ENCODE results near the gene P2RX2. TPM values are rescaled to one million over a fixed set of nuclear protein-coding genes. Genes with fewer than 3 reads are reported as not detected.

Gene P2RX2
- total RNA-seq, 1 experiment from 2014 or later, result not detected

DNA sequence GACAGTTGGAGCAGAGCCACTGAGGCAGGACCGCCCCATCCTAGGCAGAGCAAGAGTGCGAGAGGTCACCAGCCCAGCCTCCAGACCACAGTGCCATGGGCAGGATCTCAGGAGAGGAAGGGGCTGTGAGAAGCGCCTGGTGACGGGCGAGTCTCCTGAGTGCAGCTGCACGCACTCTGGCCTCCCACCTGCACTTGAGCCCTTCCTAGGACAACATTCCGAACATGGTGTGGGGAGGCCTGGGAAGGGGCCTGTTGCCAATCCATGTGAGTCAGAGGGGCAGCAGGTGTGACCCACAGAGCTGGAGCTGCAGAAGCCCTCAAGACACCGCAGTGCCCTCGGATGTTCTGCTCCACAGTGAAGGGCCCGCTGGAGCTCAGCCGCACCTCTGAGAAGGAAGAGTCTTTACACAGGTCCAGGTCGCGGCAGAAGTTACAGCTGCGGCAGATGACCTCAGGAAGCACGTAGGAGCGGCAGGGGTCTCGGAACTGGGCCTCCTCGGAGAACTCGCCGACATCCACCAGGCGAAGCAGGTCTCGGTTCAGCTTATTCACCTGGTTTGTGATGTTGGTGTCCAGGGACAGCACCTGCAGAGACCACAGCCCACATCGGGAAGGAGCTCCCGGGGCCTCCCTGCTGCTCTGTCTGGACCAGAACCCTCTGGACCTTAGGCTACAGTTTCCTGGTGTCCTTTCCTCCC, 7.3 kb downstream of the P2RX2 start:
- DNase-seq (ENCODE audit: low read depth, low spot score) (no peak), ATAC-seq (no peak)
- BruUV-seq (replicated peaks), result no TSS peak
- intact Hi-C loops (cut with micrococcal nuclease), result no loop called here
- Histone ChIP-seq H3K4me3 (replicated peaks in 1 of 2; ENCODE audit: low read depth in 1 of 2, low read length in 2 of 2) (no peak overlapping the region), H3K4me1 (ENCODE audit: control insufficient read depth in 1 of 2, insufficient read depth in 2 of 2, low read length in 2 of 2) (peaks cover 0 to 14% of the 10 kb centered on the region in 2 experiments; a peak in 1 of 4 replicates), H2AFZ (ENCODE audit: low read depth, low read length, poor library complexity, severe bottlenecking) (no peak overlapping the region), H3K9me2 (ENCODE audit: insufficient read depth) (no peaks in the 10 kb centered on the region), H3K27ac (ENCODE audit: low read depth, low read length) (no peak overlapping the region), H3K79me2 (ENCODE audit: insufficient read depth, low read length) (no peaks in the 10 kb centered on the region), H3K27me3 (ENCODE audit: insufficient read depth, low read length) (no peaks in the 10 kb centered on the region), H3K36me3 (ENCODE audit: control insufficient read depth in 1 of 2, insufficient read depth in 2 of 2, low read length in 2 of 2) (peaks cover 16 to 38% of the 10 kb centered on the region in 2 experiments), H3K9me3 (ENCODE audit: control insufficient read depth in 1 of 2, insufficient read depth in 1 of 2, low read depth in 1 of 2, low read length in 2 of 2) (no peaks in the 10 kb centered on the region), H3K9ac (ENCODE audit: low read length) (no peak overlapping the region), H4K20me1 (ENCODE audit: insufficient read depth) (no peaks in the 10 kb centered on the region), H3K4me2 (ENCODE audit: low read length) (no peak overlapping the region)
- RAD21 ChIA-PET (ENCODE audit: low non-redundant PET in 1 of 2, low total read pairs in 2 of 2, uncharacterized antibody in 2 of 2, unreplicated experiment in 2 of 2), result no interaction called here
- POLR2A ChIA-PET, result no interaction called here
- CTCF ChIA-PET, result no interaction called here
- no peak for TF ChIP-seq RAD21 (IDR thresholded peaks at IDR 0.05; ENCODE audit: low read depth)
- TF ChIP-seq, protein P1, sequence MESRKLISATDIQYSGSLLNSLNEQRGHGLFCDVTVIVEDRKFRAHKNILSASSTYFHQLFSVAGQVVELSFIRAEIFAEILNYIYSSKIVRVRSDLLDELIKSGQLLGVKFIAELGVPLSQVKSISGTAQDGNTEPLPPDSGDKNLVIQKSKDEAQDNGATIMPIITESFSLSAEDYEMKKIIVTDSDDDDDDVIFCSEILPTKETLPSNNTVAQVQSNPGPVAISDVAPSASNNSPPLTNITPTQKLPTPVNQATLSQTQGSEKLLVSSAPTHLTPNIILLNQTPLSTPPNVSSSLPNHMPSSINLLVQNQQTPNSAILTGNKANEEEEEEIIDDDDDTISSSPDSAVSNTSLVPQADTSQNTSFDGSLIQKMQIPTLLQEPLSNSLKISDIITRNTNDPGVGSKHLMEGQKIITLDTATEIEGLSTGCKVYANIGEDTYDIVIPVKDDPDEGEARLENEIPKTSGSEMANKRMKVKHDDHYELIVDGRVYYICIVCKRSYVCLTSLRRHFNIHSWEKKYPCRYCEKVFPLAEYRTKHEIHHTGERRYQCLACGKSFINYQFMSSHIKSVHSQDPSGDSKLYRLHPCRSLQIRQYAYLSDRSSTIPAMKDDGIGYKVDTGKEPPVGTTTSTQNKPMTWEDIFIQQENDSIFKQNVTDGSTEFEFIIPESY (IDR thresholded peaks at IDR 0.05; ENCODE audit: extremely low read depth, insufficient replicate concordance, low read length), result no peak
- TF ChIP-seq POLR2A (IDR thresholded peaks at IDR 0.05; ENCODE audit: borderline replicate concordance, extremely low read depth, insufficient read depth, insufficient read length), result no peak
- TF ChIP-seq ZNF274 (IDR thresholded peaks at IDR 0.05; ENCODE audit: low read depth, low read length), result no peak
- TF ChIP-seq JUND (IDR thresholded peaks at IDR 0.05), result no peak
- TF ChIP-seq CEBPB (IDR thresholded peaks at IDR 0.05; ENCODE audit: low read depth), result no peak

DNA sequence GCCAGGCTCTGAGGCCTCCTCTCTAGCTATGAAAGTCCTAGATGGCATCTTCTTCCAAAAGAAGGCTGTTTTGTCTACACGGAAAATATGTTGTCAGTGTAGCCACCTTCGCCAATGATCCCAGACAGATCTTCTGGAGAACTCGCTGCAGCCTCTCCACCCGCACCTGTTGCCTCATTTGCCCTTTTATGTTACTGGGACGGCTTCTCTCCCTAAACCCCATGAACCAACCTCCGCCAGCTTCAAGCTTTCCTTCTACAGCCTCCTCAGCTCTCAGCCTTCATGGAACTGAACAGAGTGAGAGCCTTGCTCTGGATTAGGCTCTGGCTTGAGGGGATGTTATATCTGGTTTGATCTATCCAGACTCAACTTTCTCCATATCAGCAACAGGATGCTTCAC, 10.8 kb downstream of the P2RX2 start:
- peaks cover 32 to 53% of the 10 kb centered on the region in 2 experiments for H3K36me3 ChIP-seq (ENCODE audit: control insufficient read depth in 1 of 2, insufficient read depth in 2 of 2, low read length in 2 of 2)

More for the DNA sequence above, 10.8 kb downstream of the P2RX2 start:
- ChIA-PET RAD21 (ENCODE audit: low non-redundant PET in 1 of 2, low total read pairs in 2 of 2, uncharacterized antibody in 2 of 2, unreplicated experiment in 2 of 2) (no interaction called here), POLR2A (no interaction called here), CTCF (no interaction called here)
- Histone ChIP-seq H3K4me3 (replicated peaks in 1 of 2; ENCODE audit: low read depth in 1 of 2, low read length in 2 of 2) (no peak overlapping the region), H3K9me2 (ENCODE audit: insufficient read depth) (no peaks in the 10 kb centered on the region), H3K4me2 (ENCODE audit: low read length) (no peak overlapping the region), H3K27me3 (ENCODE audit: insufficient read depth, low read length) (no peaks in the 10 kb centered on the region), H2AFZ (ENCODE audit: low read depth, low read length, poor library complexity, severe bottlenecking) (no peak overlapping the region), H3K27ac (ENCODE audit: low read depth, low read length) (no peak overlapping the region), H4K20me1 (ENCODE audit: insufficient read depth) (no peaks in the 10 kb centered on the region), H3K79me2 (ENCODE audit: insufficient read depth, low read length) (no peaks in the 10 kb centered on the region), H3K9me3 (ENCODE audit: control insufficient read depth in 1 of 2, insufficient read depth in 1 of 2, low read depth in 1 of 2, low read length in 2 of 2) (no peaks in the 10 kb centered on the region), H3K9ac (ENCODE audit: low read length) (no peak overlapping the region), H3K4me1 (ENCODE audit: control insufficient read depth in 1 of 2, insufficient read depth in 2 of 2, low read length in 2 of 2) (no peaks in the 10 kb centered on the region)
- intact Hi-C loops (cut with micrococcal nuclease), result no loop called here
- no TSS peak for BruUV-seq (replicated peaks)
- ATAC-seq (no peak), DNase-seq (ENCODE audit: low read depth, low spot score) (no peak)
- no peak for TF ChIP-seq POLR2A (IDR thresholded peaks at IDR 0.05; ENCODE audit: borderline replicate concordance, extremely low read depth, insufficient read depth, insufficient read length)
- TF ChIP-seq, protein P1 (IDR thresholded peaks at IDR 0.05; ENCODE audit: extremely low read depth, insufficient replicate concordance, low read length), result no peak
- TF ChIP-seq CEBPB (IDR thresholded peaks at IDR 0.05; ENCODE audit: low read depth), result no peak

All from HCT116 (cell line).